Dermis microvascular lymphatic vessel endothelial cell (primary cell): ENCODE results near the gene LINC00305. TPM values are rescaled to one million over a fixed set of nuclear protein-coding genes. Genes with fewer than 3 reads are reported as not detected.

Experiments used
- DNase-seq, 2 donors: peaks; one replicate each; pipeline versions ENCODE4 v3.0.0 to v3.0.0-alpha.2; 2010; ENCODE audit warnings: low read depth in 2 of 2
- total RNA-seq: library from RNA; depleted of rRNA; stranded (reverse); fragments of >200 nt; gene quantifications from 2 replicates; pipeline ENCODE4 v1.2.1, GENCODE V29; 2014

The LINC00305 gene
- total RNA-seq, 1 donor from 2014 or later = not detected

DNA sequence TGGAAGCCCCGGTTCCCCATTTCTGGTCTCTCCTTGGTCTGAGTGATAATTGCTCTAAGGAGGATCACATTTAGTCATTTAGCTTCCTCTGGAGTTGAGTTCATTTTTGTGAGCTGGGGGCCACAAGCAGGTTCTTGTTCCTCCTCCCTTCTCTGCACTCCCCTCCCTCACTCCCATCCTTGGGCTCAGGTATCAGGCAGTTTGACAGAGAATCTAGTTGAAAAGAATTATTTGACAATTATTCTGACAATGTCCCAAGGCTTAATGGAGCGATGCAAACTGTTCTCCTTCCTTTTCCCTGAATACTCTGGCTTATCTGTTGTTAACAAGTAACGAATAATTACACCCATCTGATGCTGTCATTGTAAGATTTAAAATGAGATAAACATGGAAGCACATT, 117.5 kb downstream of the LINC00305 start:
- no peak for DNase-seq

Other genes with a start within 250 kb of the LINC00305 start
- not detected in 2 replicates for gene SERPINB10, start 241.1 kb downstream of the LINC00305 start, total RNA-seq
- gene HMSD, start 199.8 kb downstream of the LINC00305 start, total RNA-seq = not detected in 2 replicates
- gene SERPINB8, start 179.0 kb downstream of the LINC00305 start, total RNA-seq = 3.2 and 6.7 TPM in 2 replicates